Eye (tissue), 1 donor: ENCODE data around the gene KLHL36.
"Not testable (repeated sequence)": the region's sequence is repeated elsewhere in the genome, so short reads cannot be mapped to it uniquely, and the experiment has no call there.

Source experiments
- DNase-seq: peaks from one replicate; pipeline ENCODE4 v3.0.0-alpha.2; 2015

Gene KLHL36

GRCh38 chr16:84616515-84616914 lies 31.8 kb upstream of the KLHL36 start:
- peak; percentile 72 for DNase-seq

GRCh38 chr16:84617041-84617790 lies 31.1 kb upstream of the KLHL36 start:
- DNase-seq: peak; percentile 72

GRCh38 chr16:84617791-84618580 lies 30.3 kb upstream of the KLHL36 start, which contains the start of gene COTL1:
COTL1 (minus strand) TSS chr16:84618078; CDS start chr16:84617914, 164 bp downstream.
- peak; percentile 98 for DNase-seq

- DNase-seq: peak; percentile 85
Measured at GRCh38 chr16:84618581-84619460, 29.5 kb upstream of the KLHL36 start.

GRCh38 chr16:84620913-84621312 lies 27.4 kb upstream of the KLHL36 start:
- not testable (repeated sequence) for DNase-seq

- no peak for DNase-seq
Measured at GRCh38 chr16:84625556-84625955, 22.8 kb upstream of the KLHL36 start.

GRCh38 chr16:84628226-84628731 lies 20.0 kb upstream of the KLHL36 start:
- DNase-seq: no peak

- no peak for DNase-seq
Measured at GRCh38 chr16:84629580-84629979, 18.7 kb upstream of the KLHL36 start.

GRCh38 chr16:84630009-84630408 lies 18.3 kb upstream of the KLHL36 start:
- DNase-seq: no peak

- no peak for DNase-seq
Measured at GRCh38 chr16:84630446-84631152, 17.7 kb upstream of the KLHL36 start.

GRCh38 chr16:84631153-84631466 lies 17.2 kb upstream of the KLHL36 start:
- DNase-seq: no peak

- DNase-seq: no peak
Measured at GRCh38 chr16:84631886-84632285, 16.4 kb upstream of the KLHL36 start.

- DNase-seq: not testable (repeated sequence)
Measured at GRCh38 chr16:84632862-84633261, 15.4 kb upstream of the KLHL36 start.

- DNase-seq: no peak
Measured at GRCh38 chr16:84633622-84634021, 14.7 kb upstream of the KLHL36 start.

GRCh38 chr16:84635702-84636101 lies 12.6 kb upstream of the KLHL36 start:
- DNase-seq: no peak

GRCh38 chr16:84637709-84638108 lies 10.6 kb upstream of the KLHL36 start:
- no peak for DNase-seq

GRCh38 chr16:84638231-84638806 lies 10.0 kb upstream of the KLHL36 start:
- no peak for DNase-seq

- no peak for DNase-seq
Measured at GRCh38 chr16:84640145-84640544, 8.2 kb upstream of the KLHL36 start.

- no peak for DNase-seq
Measured at GRCh38 chr16:84641643-84642358, 6.5 kb upstream of the KLHL36 start.

- DNase-seq: peak; percentile 65
Measured at GRCh38 chr16:84643180-84643583, 5.1 kb upstream of the KLHL36 start.

- no peak for DNase-seq
Measured at GRCh38 chr16:84643674-84644073, 4.6 kb upstream of the KLHL36 start.
